Activated naive CD8-positive, alpha-beta T cell treated with anti-CD3 and anti-CD28 coated beads, Interleukin-2, amount 50 U/mL, for 16 hours (primary cell): Measurements from ENCODE around the gene IGFBP4.
"Not testable (repeated sequence)": the region's sequence is repeated elsewhere in the genome, so short reads cannot be mapped to it uniquely, and the experiment has no call there.

Experiments used
- DNase-seq: peaks from one replicate; pipeline ENCODE4 v3.0.0-alpha.2; 2020; ENCODE audit warnings: low read depth, low spot score

The IGFBP4 gene

GRCh38 chr17:40443196-40443987 lies at the start of gene IGFBP4:
Gene IGFBP4, plus strand, starts transcription at chr17:40443450. Its CDS starts 286 bp downstream, at chr17:40443736.
- peak; percentile 21 for DNase-seq

- no peak for DNase-seq
Measured at GRCh38 chr17:40399185-40399584, 44.1 kb upstream of the IGFBP4 start.

- DNase-seq = no peak
Measured at GRCh38 chr17:40402668-40403067, 40.6 kb upstream of the IGFBP4 start.

- no peak for DNase-seq
Measured at GRCh38 chr17:40404003-40404402, 39.2 kb upstream of the IGFBP4 start.

GRCh38 chr17:40407460-40407859 lies 35.8 kb upstream of the IGFBP4 start:
- no peak for DNase-seq

- DNase-seq = not testable (repeated sequence)
Measured at GRCh38 chr17:40409540-40409939, 33.7 kb upstream of the IGFBP4 start.

GRCh38 chr17:40410082-40410481 lies 33.2 kb upstream of the IGFBP4 start:
- DNase-seq = no peak

GRCh38 chr17:40411821-40412220 lies 31.4 kb upstream of the IGFBP4 start:
- no peak for DNase-seq

- no peak for DNase-seq
Measured at GRCh38 chr17:40412880-40413279, 30.4 kb upstream of the IGFBP4 start.

- DNase-seq = not testable (repeated sequence)
Measured at GRCh38 chr17:40414312-40414711, 28.9 kb upstream of the IGFBP4 start.

- no peak for DNase-seq
Measured at GRCh38 chr17:40415390-40415789, 27.9 kb upstream of the IGFBP4 start.

- DNase-seq = no peak
Measured at GRCh38 chr17:40416671-40417070, 26.6 kb upstream of the IGFBP4 start.

- no peak for DNase-seq
Measured at GRCh38 chr17:40417258-40417608, 26.0 kb upstream of the IGFBP4 start.

GRCh38 chr17:40417609-40418427 lies 25.4 kb upstream of the IGFBP4 start, which contains the start of gene TOP2A:
Gene TOP2A, minus strand, starts transcription at chr17:40417896. Its CDS starts 105 bp downstream, at chr17:40417791.
- DNase-seq = peak; percentile 84

GRCh38 chr17:40418428-40418706 lies 24.9 kb upstream of the IGFBP4 start:
- no peak for DNase-seq

- no peak for DNase-seq
Measured at GRCh38 chr17:40419559-40420331, 23.5 kb upstream of the IGFBP4 start.

GRCh38 chr17:40422990-40423633 lies 20.1 kb upstream of the IGFBP4 start:
- no peak for DNase-seq

GRCh38 chr17:40425741-40426140 lies 17.5 kb upstream of the IGFBP4 start:
- no peak for DNase-seq

GRCh38 chr17:40427002-40427491 lies 16.2 kb upstream of the IGFBP4 start:
- DNase-seq = no peak

GRCh38 chr17:40430272-40431230 lies 12.7 kb upstream of the IGFBP4 start:
- DNase-seq = no peak
